Calu3 (cell line): Measurements from ENCODE around the gene GRPR. TPM values are rescaled to one million over a fixed set of nuclear protein-coding genes. Genes with fewer than 3 reads are reported as not detected.

Experiments
- Bru-seq: library from RNA; stranded (reverse); fragments of 400-500 nt; gene quantifications from one replicate; lab custom pipeline; 2021; lab: Mats Ljungman, UMichigan
- BruChase-seq, 2 experiments: library from RNA; stranded (reverse); fragments of 400-500 nt; gene quantifications; one replicate each; lab custom pipeline; 2021; lab: Mats Ljungman, UMichigan
- BruUV-seq: library from RNA; stranded (reverse); fragments of 400-500 nt; replicated peaks from 2 replicates; lab custom pipeline; 2021; lab: Mats Ljungman, UMichigan
- CTCF ChIA-PET: fragments of 300-600 bp; sonication (Branson Sonifier 250); formaldehyde crosslinking; loops from one replicate; lab custom pipeline; 2022; ENCODE audit warnings: antibody characterized with exemption; lab: Charles Lee
- DNase-seq: peaks from one replicate; pipeline ENCODE4 v3.0.0; 2022
- H3K27ac Mint-ChIP-seq: one replicate; pipeline ENCODE4 v1.8.0; 2022; ENCODE audit warnings: mixed read lengths; ENCODE audit not compliant: unreplicated experiment
- H3K27me3 Mint-ChIP-seq: one replicate; pipeline ENCODE4 v1.8.0; 2022; ENCODE audit warnings: mixed read lengths; ENCODE audit not compliant: unreplicated experiment
- H3K36me3 Mint-ChIP-seq: one replicate; pipeline ENCODE4 v1.8.0; 2022; ENCODE audit warnings: mild to moderate bottlenecking, moderate library complexity, mixed read lengths; ENCODE audit not compliant: insufficient read depth, unreplicated experiment
- H3K4me1 Mint-ChIP-seq: one replicate; pipeline ENCODE4 v1.8.0; 2022; ENCODE audit warnings: mild to moderate bottlenecking, low read depth, mixed read lengths; ENCODE audit not compliant: unreplicated experiment
- H3K4me3 Mint-ChIP-seq: one replicate; pipeline ENCODE4 v1.8.0; 2022; ENCODE audit warnings: mild to moderate bottlenecking, low read depth, moderate library complexity, mixed read lengths; ENCODE audit not compliant: unreplicated experiment
- H3K9me3 Mint-ChIP-seq: one replicate; pipeline ENCODE4 v1.8.0; 2022; ENCODE audit warnings: low read depth, mixed read lengths; ENCODE audit not compliant: unreplicated experiment
- CTCF ChIP-seq: fragments of 200-600 bp; IDR thresholded peaks from one replicate; pipeline ENCODE4 v1.8.0; 2022; ENCODE audit warnings: antibody characterized with exemption; ENCODE audit not compliant: unreplicated experiment
- intact Hi-C: fragments of 100-400 bp; cut with micrococcal nuclease; formaldehyde crosslinking; loops from one replicate; pipeline ENCODE4 v1.10.0; 2022; ENCODE audit not compliant: unreplicated experiment
- long read RNA-seq: library from polyadenylated mRNA; stranded (forward); transcript quantifications from one replicate; pipeline ENCODE4 v2.0.0, GENCODE V29; 2022
- total RNA-seq: library from RNA; stranded (reverse); gene quantifications from 2 replicates; pipeline ENCODE4 v1.2.3, GENCODE V29; 2022

The GRPR gene
- 0.32 and 0.85 TPM in 2 replicates for total RNA-seq
- percentile 25 among the genes with signal in this experiment for Bru-seq, nascent RNA
- BruChase-seq, experiment 1, labeled RNA remaining after a 6-hour chase, result percentile 22 among the genes with signal in this experiment
- BruChase-seq, experiment 2, labeled RNA remaining after a 2-hour chase, result percentile 24 among the genes with signal in this experiment
- long read RNA-seq, result 0 reads

GRCh38 chrX:16123222-16123786 is at the start of gene GRPR:
Gene GRPR (plus strand): TSS chrX:16123565. CDS start chrX:16123954, 389 bp downstream.
- Mint-ChIP-seq H3K27ac (peak within 1 kb of the TSS; percentile 56), H3K4me3 (no peak within 1 kb of the TSS), H3K36me3 (peaks cover 5% of the 10 kb centered on the region), H3K27me3 (no peaks in the 10 kb centered on the region), H3K9me3 (peaks cover 3% of the 10 kb centered on the region), H3K4me1 (peaks cover 28% of the 10 kb centered on the region)
- BruUV-seq, result no TSS peak
- TF ChIP-seq CTCF, result peak; percentile 43
- intact Hi-C loops, result loop anchor here (1.0 to 10.0 kb wide), 3 partner anchors 89 to 321 kb away; no protein-coding TSS in a partner anchor
- CTCF ChIA-PET, result interaction anchor here (0.6 to 1.7 kb wide), 10 partner anchors 11 to 385 kb away, joined by 3 to 15 read pairs (median 3); partner anchors contain the start of gene CA5B
- DNase-seq, result peak; percentile 79

GRCh38 chrX:16075087-16075486 is 48.3 kb upstream of the GRPR start:
- no peak overlapping the region for H3K4me3 Mint-ChIP-seq
- CTCF ChIA-PET, result no interaction called here
- TF ChIP-seq CTCF, result no peak
- H3K36me3 Mint-ChIP-seq, result no peaks in the 10 kb centered on the region
- H3K27ac Mint-ChIP-seq, result no peak overlapping the region
- intact Hi-C loops, result no loop called here
- H3K4me1 Mint-ChIP-seq, result no peaks in the 10 kb centered on the region
- peaks cover 3% of the 10 kb centered on the region for H3K9me3 Mint-ChIP-seq
- no TSS peak for BruUV-seq
- no peak for DNase-seq
- no peaks in the 10 kb centered on the region for H3K27me3 Mint-ChIP-seq

GRCh38 chrX:16076834-16077233 is 46.5 kb upstream of the GRPR start:
- CTCF ChIA-PET, result no interaction called here
- Mint-ChIP-seq H3K27ac (no peak overlapping the region), H3K4me3 (no peak overlapping the region), H3K27me3 (no peaks in the 10 kb centered on the region), H3K4me1 (no peaks in the 10 kb centered on the region), H3K36me3 (no peaks in the 10 kb centered on the region), H3K9me3 (peaks cover 3% of the 10 kb centered on the region)
- no TSS peak for BruUV-seq
- no peak for TF ChIP-seq CTCF
- intact Hi-C loops, result no loop called here
- DNase-seq, result no peak

GRCh38 chrX:16077811-16078210 is 45.6 kb upstream of the GRPR start:
- CTCF ChIA-PET, result no interaction called here
- no peaks in the 10 kb centered on the region for H3K36me3 Mint-ChIP-seq
- H3K27me3 Mint-ChIP-seq, result no peaks in the 10 kb centered on the region
- TF ChIP-seq CTCF, result no peak
- intact Hi-C loops, result no loop called here
- DNase-seq, result no peak
- H3K4me1 Mint-ChIP-seq, result no peaks in the 10 kb centered on the region
- H3K27ac Mint-ChIP-seq, result no peak overlapping the region
- H3K9me3 Mint-ChIP-seq, result no peaks in the 10 kb centered on the region
- no TSS peak for BruUV-seq
- no peak overlapping the region for H3K4me3 Mint-ChIP-seq
